Motor neuron (in vitro differentiated cells): Measurements from ENCODE around the gene PGAM5. TPM values are rescaled to one million over a fixed set of nuclear protein-coding genes. Genes with fewer than 3 reads are reported as not detected.

Experiments used
- ATAC-seq, 8 experiments: fragments of 200-7000 bp; cut with Tn5 transposase; replicated peaks in 6 of 8; 2 replicates each; pipeline ENCODE4 v1.8.0; 2021; ENCODE audit warnings: mild to moderate bottlenecking in 8 of 8, moderate library complexity in 8 of 8
- H3K27ac ChIP-seq, 2 donors: fragments of 250-450 bp; sonication (Bioruptor Pico); 2 replicates each; pipeline ENCODE4 v1.9.0; 2021; ENCODE audit warnings: antibody characterized with exemption in 2 of 2, mild to moderate bottlenecking in 2 of 2, moderate library complexity in 1 of 2
- H3K4me1 ChIP-seq, 2 donors: fragments of 250-450 bp; sonication (Bioruptor Pico); replicated peaks in 1 of 2; 2 replicates each; pipeline ENCODE4 v1.6.1; 2021; ENCODE audit warnings: antibody characterized with exemption in 2 of 2, mild to moderate bottlenecking in 2 of 2, moderate library complexity in 1 of 2
- H3K4me3 ChIP-seq, 5 donors: fragments of 250-450 bp; sonication (Bioruptor Pico); 2 replicates each; pipeline ENCODE4 v1.9.0; 2021; ENCODE audit warnings: antibody characterized with exemption in 5 of 5, mild to moderate bottlenecking in 5 of 5, moderate library complexity in 4 of 5
- WGBS, 10 experiments: fragments of 450-650 bp; shearing (Covaris generic); methylation state at CpG; one replicate each; pipeline ENCODE4 v1.0.0; 2022; 5-methylcytosine and 5-hydroxymethylcytosine counted together
- in situ Hi-C, 9 experiments: fragments of 400-800 bp; cut with MboI; loops; one replicate each; pipeline ENCODE4 v1.15.0; 2021; ENCODE audit warnings: low sequenced_read_pairs in 9 of 9, low pct_unique_long_range_greater_than_20kb in 2 of 9; ENCODE audit not compliant: unreplicated experiment in 9 of 9
- total RNA-seq, 8 experiments: library from RNA; unstranded; fragments of 300-600 nt; gene quantifications; 2 replicates each; pipeline versions ENCODE4 v1.2.3 to v1.2.4, GENCODE V29; 2022

PGAM5 gene
- total RNA-seq: 10 to 100 TPM; 19.8 to 50.5 (median 25.5) TPM

- peak within 1 kb of the TSS; percentile 70 to 90 for H3K27ac ChIP-seq
- WGBS, 10 experiments: 0 to 1% methylated on average over 15 of the region's 94 CpGs; no CpG with 5 or more reads in 8 of the 10 experiments
- in situ Hi-C loops: no loop called here
- H3K4me1 ChIP-seq: peaks cover 0 to 6% of the 10 kb centered on the region in 2 donors
- peak within 1 kb of the TSS; percentile 69 to 91 (median 88) for H3K4me3 ChIP-seq
- ATAC-seq: peak; percentile 89 to 96 (median 92)
Measured at GRCh38 chr12:132710405-132711079, at the start of gene PGAM5. TSS of gene PGAM5 (plus strand) at chr12:132710842. CDS start at chr12:132710877, 35 bp downstream.

- Histone ChIP-seq H3K4me1 (no peaks in the 10 kb centered on the region), H3K4me3 (no peak overlapping the region), H3K27ac (no peak overlapping the region)
- ATAC-seq: no peak
- in situ Hi-C loops: no loop called here
- 60 to 100% (median 90%) methylated on average over 1 to 10 of the region's 11 CpGs; no CpG with 5 or more reads in 4 of the 10 experiments for WGBS, 10 experiments
Measured at GRCh38 chr12:132660996-132661395, 49.6 kb upstream of the PGAM5 start.

GRCh38 chr12:132661972-132662371 lies 48.7 kb upstream of the PGAM5 start:
- no peak for ATAC-seq
- Histone ChIP-seq H3K27ac (no peak overlapping the region), H3K4me1 (no peaks in the 10 kb centered on the region), H3K4me3 (no peak overlapping the region)
- 60 to 100% (median 100%) methylated on average over 1 to 4 of the region's 5 CpGs; no CpG with 5 or more reads in 3 of the 10 experiments for WGBS, 10 experiments
- in situ Hi-C loops: no loop called here

- in situ Hi-C loops: no loop called here
- Histone ChIP-seq H3K27ac (no peak overlapping the region), H3K4me1 (no peaks in the 10 kb centered on the region), H3K4me3 (no peak overlapping the region)
- 84 to 100% (median 99%) methylated on average over 1 to 10 of the region's 29 CpGs for WGBS, 10 experiments
- ATAC-seq: no peak
Measured at GRCh38 chr12:132662901-132663755, 47.5 kb upstream of the PGAM5 start.

- WGBS, 10 experiments: 85 to 100% methylated on average over 2 to 4 of the region's 21 CpGs; no CpG with 5 or more reads in 8 of the 10 experiments
- no peak for ATAC-seq
Measured at GRCh38 chr12:132664206-132665148, 46.2 kb upstream of the PGAM5 start.

GRCh38 chr12:132665149-132665491 lies 45.5 kb upstream of the PGAM5 start:
- no peak for ATAC-seq
- WGBS, 10 experiments: 80 to 100% (median 97%) methylated on average over 1 to 12 of the region's 13 CpGs; no CpG with 5 or more reads in 5 of the 10 experiments
- in situ Hi-C loops: no loop called here
- Histone ChIP-seq H3K4me3 (no peak overlapping the region), H3K27ac (no peak overlapping the region), H3K4me1 (no peaks in the 10 kb centered on the region)

More at GRCh38 chr12:132664206-132665148, 46.2 kb upstream of the PGAM5 start:
- H3K27ac ChIP-seq: no peak overlapping the region
- in situ Hi-C loops: no loop called here
- H3K4me1 ChIP-seq: no peaks in the 10 kb centered on the region
- no peak overlapping the region for H3K4me3 ChIP-seq

- H3K4me1 ChIP-seq: no peaks in the 10 kb centered on the region
- H3K4me3 ChIP-seq: no peak overlapping the region
- in situ Hi-C loops: no loop called here
- no peak overlapping the region for H3K27ac ChIP-seq
- ATAC-seq: no peak
- 77 to 100% (median 89%) methylated on average over 1 to 6 of the region's 6 CpGs; no CpG with 5 or more reads in 2 of the 10 experiments for WGBS, 10 experiments
Measured at GRCh38 chr12:132665794-132666193, 44.8 kb upstream of the PGAM5 start.

- no peak overlapping the region for H3K4me3 ChIP-seq
- no peaks in the 10 kb centered on the region for H3K4me1 ChIP-seq
- ATAC-seq: no peak
- no peak overlapping the region for H3K27ac ChIP-seq
- WGBS, 10 experiments: 95 to 100% (median 100%) methylated on average over 2 to 17 of the region's 30 CpGs; no CpG with 5 or more reads in 5 of the 10 experiments
- in situ Hi-C loops: no loop called here
Measured at GRCh38 chr12:132668191-132669088, 42.2 kb upstream of the PGAM5 start.

GRCh38 chr12:132669166-132669879 lies 41.3 kb upstream of the PGAM5 start:
- Histone ChIP-seq H3K27ac (no peak overlapping the region), H3K4me1 (no peaks in the 10 kb centered on the region), H3K4me3 (no peak overlapping the region)
- WGBS, 10 experiments: 90 to 100% (median 99%) methylated on average over 2 to 15 of the region's 17 CpGs; no CpG with 5 or more reads in 1 of the 10 experiments
- in situ Hi-C loops: no loop called here
- ATAC-seq: no peak

GRCh38 chr12:132672116-132672515 lies 38.5 kb upstream of the PGAM5 start:
- H3K27ac ChIP-seq: no peak overlapping the region
- 93 to 97% (median 96%) methylated on average over 7 to 12 of the region's 16 CpGs; no CpG with 5 or more reads in 7 of the 10 experiments for WGBS, 10 experiments
- no peak for ATAC-seq
- in situ Hi-C loops: no loop called here
- no peak overlapping the region for H3K4me3 ChIP-seq
- H3K4me1 ChIP-seq: no peaks in the 10 kb centered on the region

- Histone ChIP-seq H3K4me3 (no peak overlapping the region), H3K4me1 (no peaks in the 10 kb centered on the region), H3K27ac (no peak overlapping the region)
- no peak for ATAC-seq
- in situ Hi-C loops: no loop called here
- WGBS, 10 experiments: 80 to 100% (median 92%) methylated on average over 1 to 4 of the region's 12 CpGs; no CpG with 5 or more reads in 3 of the 10 experiments
Measured at GRCh38 chr12:132672678-132673077, 38.0 kb upstream of the PGAM5 start.
